HTR-8/SVneo (cell line): ENCODE measurements around the gene KANK2.
"Not testable (repeated sequence)": the region's sequence is repeated elsewhere in the genome, so short reads cannot be mapped to it uniquely, and the experiment has no call there.

Experiments used
- DNase-seq: peaks from one replicate; pipeline ENCODE4 v3.0.0; 2011; ENCODE audit warnings: low spot score, mixed read lengths; ENCODE audit not compliant: insufficient read length
- FAIRE-seq: peaks from 2 replicates; lab custom pipeline; 2011; peaks lifted over from hg19 to GRCh38; lab: Jason Lieb, UNC

Gene KANK2

GRCh38 chr19:11151181-11151580, 46.2 kb downstream of the KANK2 start:
- FAIRE-seq, result no peak
- no peak for DNase-seq

DNA sequence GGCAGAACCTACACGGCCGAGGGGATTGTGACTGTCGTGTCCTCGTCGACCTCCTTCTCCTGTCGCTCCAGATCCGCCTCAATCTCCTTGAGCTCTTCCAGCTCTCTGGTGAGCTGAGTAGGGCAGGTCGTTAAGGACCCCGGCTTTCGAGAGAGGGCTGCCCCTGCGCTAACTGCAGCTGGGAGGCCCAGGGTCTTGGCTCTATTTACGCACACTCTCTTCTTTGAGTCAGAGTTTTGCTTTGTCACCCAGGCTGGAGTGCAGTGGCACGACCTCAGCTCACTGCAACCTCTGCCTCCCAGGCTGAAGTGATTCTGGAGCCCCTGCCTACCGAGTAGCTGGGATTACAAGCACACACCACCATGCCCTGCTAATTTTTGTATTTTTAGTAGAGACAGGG, 49.3 kb downstream of the KANK2 start:
- DNase-seq (no peak), FAIRE-seq (no peak)

GRCh38 chr19:11145536-11145924, 51.8 kb downstream of the KANK2 start:
- DNase-seq (no peak), FAIRE-seq (no peak)

DNA sequence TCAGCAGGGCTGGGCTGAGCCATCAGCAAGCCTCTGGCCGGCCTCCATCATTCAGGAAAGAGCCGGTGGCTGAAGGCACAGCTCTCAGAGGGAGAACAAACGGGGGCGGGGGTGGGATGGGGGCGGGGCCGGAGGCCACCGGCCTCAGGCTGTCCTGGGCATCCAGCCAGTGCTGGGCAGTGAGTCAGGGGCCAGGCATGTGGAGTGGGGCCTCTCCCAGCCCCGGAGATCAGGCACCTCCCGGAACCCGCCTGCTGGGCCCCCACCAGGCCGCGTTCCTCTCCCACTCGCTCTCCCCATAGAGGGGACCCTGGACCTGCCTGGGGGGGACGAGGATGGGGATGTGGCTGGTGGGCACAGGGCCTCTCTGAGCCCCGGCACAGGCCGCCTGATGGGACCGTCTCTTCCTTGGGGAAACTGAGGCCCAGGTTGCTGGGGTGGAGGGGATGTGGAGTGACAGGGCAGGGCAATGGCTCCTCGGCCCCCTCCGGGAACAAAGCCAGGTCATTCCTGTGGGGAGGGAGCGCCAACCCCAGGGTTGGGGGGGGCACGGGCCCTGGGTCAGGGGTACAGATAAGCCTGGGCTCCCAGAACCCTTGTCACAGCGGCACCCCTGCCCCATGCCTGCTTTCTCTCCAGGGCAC, 54.7 kb downstream of the KANK2 start:
- FAIRE-seq (peak; percentile 75), DNase-seq (peak; percentile 92)

DNA sequence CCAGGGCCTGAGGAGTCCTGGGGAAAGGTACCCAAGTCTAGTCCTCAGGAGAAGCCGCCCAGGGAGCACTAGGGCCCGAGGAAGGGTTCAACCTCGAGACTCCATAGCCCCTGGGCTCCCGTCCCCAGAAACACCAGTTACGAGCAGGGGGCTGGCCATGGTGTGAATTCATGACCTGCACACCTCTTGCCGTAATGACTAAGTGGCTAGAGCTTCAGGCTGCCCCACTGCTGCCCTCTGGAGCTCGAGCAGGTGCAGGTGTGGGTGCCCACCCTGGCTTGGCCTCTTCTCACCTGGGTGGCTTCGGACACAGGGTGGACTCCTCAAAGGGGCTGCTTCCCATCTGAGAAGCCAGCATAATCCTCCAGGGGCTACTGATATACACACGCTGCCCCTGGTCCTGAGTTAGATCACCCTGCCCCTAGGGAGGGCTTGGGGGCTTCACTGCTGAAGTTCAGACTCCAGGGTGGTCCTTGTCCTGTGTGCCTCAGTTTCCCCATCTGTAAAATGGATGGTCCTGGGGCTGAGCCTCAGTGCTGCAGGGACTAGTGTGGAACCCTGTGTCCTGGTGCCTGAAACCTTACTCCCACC, 55.3 kb downstream of the KANK2 start:
- no peak for DNase-seq
- no peak for FAIRE-seq

GRCh38 chr19:11140896-11141295, 56.4 kb downstream of the KANK2 start:
- DNase-seq, result no peak

GRCh38 chr19:11140023-11140538, 57.3 kb downstream of the KANK2 start:
- FAIRE-seq, result not testable (repeated sequence)

More at GRCh38 chr19:11140896-11141295, 56.4 kb downstream of the KANK2 start:
- FAIRE-seq, result no peak

DNA sequence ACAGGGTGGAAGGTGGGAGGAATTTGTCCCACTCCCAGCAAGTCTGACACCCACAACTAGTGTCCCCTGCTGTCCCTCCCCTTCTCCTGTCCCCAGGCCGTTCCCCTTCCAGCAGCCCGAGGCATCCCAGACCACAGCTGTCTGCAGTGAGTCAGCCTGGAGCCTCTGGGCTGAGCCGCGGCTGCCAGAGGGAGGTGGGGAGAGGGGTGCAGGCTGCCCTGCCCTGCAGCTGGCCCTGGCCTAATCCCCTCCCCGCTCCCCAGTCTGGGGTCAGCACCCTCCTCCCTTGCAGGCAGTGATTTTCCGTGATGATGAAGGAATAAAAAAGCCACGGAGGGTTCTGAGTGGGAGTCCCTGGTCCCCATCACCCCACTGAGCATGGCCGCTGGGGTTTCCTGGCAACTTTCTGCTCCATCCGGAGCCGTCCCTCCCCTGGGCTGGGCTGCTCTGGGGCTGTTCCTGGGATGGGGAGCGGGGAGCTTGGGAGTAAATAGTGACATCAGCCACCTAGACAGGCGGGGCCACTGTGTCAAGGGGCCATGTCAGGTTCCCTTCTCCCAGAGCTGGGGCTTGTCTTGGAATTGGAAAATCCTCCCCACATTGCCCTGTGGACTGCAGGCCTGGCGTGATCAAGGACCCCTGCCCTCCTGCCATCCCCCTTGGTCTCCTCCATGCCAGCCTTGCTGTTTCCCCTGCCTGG, 58.6 kb downstream of the KANK2 start:
- FAIRE-seq (peak; percentile 31), DNase-seq (peak; percentile 79)

More at GRCh38 chr19:11140023-11140538, 57.3 kb downstream of the KANK2 start:
- not testable (repeated sequence) for DNase-seq

GRCh38 chr19:11137542-11138384, 59.6 kb downstream of the KANK2 start:
- peak; percentile 84 for DNase-seq
- no peak for FAIRE-seq

- FAIRE-seq (no peak), DNase-seq (no peak)
Observed at GRCh38 chr19:11136400-11137101, 60.8 kb downstream of the KANK2 start.

DNA sequence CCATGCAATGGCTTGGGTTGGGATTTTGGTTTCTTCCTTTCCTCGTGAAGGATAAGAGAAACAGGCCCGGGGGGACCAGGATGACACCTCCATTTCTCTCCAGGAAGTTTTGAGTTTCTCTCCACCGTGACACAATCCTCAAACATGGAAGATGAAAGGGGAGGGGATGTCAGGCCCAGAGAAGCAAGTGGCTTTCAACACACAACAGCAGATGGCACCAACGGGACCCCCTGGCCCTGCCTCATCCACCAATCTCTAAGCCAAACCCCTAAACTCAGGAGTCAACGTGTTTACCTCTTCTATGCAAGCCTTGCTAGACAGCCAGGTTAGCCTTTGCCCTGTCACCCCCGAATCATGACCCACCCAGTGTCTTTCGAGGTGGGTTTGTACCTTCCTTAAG, 65.9 kb downstream of the KANK2 start:
- DNase-seq, result no peak
- FAIRE-seq, result no peak

DNA sequence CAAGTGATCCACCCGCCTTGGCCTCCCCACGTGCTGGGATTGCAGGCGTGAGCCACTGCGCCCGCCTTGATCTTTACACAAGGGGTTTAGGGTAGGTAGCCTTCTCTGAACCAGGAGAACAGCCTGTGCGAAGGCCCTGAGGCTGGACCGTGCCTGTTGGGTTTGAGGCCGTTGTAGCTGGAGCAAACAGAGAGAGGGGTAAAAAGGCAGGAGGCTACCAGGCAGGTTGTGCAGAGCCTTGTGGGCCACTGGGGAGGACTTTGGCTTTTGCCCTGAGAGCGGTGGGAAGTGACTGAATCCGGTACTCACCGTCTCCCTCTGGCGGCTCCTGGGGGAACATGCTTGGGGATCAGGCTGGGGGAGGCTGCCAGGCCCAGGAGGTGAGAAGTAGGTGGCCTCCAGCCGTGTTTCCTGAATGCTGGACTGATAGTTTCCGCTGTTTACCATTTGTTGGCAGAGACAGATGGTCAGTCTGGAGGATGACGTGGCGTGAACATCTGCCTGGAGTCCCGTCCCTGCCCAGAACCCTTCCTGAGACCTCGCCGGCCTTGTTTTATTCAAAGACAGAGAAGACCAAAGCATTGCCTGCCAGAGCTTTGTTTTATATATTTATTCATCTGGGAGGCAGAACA, 66.4 kb downstream of the KANK2 start:
- FAIRE-seq (no peak), DNase-seq (peak; percentile 82)

DNA sequence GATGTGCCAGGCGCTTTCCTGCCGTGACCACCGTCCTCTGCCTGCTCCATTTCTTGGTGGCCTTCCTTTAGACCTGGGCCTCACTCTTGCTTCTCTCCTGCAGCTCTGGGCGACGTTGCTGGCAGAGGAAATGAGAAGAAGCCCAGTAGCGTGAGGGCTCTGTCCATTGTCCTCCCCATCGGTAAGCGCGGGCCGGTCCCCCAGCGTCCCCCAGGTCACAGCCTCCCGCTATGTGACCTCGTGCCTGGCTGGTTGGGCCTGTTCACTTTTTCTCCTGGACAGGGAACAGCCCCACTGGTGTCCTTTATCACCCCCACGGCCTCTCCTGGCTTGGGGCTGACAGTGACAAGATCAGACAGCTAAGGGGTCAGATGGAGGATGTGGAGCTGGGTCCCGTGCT, 69.4 kb downstream of the KANK2 start:
- no peak for DNase-seq
- no peak for FAIRE-seq

DNA sequence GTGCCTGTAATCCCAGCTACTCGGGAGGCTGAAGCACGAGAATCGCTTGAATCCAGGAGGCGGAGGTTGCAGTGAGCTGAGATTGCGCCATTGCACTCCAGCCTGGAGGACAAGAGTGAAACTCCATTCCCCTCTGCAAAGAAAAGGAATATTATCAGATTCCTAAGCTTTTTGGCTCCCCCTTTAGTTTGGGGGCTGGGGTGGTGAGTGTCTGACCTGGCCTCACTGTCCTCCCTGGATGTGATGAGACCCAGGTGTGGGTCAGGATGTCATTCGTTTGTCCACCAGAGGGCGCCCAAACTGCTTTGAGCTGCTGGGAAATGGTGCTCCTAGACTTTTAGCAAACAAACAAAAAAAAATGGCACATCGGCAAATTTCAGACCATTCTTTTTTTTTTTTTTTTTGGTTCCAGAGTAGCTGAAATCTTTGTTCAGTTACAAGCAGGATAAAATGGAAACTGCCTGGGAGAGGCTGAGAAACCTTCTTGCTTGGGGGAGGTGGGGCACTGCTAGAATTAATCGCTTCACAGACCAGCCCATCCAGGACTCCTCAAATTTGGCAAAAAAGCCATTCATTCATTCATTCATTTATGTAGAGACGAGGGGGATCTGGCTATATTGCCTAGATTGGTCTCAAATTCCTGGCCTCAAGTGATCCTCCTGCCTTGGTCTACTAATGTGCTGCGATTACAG, 71.2 kb downstream of the KANK2 start:
- DNase-seq (peak; percentile 78), FAIRE-seq (no peak)

DNA sequence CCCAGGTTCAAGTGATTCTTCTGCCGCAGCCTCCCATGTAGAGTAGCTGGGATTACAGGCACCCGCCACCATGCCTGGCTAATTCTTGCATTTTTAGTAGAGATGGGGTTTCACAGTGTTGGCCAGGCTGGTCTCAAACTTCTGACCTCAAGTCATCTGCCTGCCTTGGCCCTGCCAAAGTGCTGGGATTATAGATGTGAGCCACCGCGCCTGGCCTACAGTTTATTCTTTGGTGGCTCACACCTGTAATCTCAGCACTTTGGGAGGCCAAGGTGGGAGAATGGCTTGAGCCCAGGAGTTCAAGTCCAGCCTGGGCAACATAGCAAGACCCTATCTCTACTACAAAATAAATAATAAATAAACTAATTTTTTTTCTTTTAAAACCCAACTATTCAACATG, 73.2 kb downstream of the KANK2 start:
- FAIRE-seq, DNase-seq: not testable (repeated sequence)

DNA sequence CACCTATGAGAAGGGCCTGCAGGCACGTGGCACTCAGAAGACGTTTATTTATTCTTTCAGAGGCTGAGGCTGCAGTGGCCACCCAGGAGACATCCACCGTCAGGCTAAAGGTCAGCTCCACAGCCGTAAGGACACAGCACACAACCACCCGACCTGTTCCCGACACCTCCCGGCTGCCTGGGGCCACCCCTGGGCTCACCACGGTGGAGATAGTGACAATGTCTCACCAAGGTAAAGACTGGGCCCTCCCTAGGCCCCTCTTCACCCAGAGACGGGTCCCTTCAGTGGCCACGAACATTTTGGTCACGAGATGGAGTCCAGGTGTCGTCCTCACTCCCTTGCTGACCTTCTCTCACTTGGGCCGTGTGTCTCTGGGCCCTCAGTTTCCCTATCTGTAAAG, 74.2 kb downstream of the KANK2 start:
- no peak for DNase-seq
- FAIRE-seq, result no peak

GRCh38 chr19:11121963-11122362, 75.4 kb downstream of the KANK2 start:
- not testable (repeated sequence) for DNase-seq, FAIRE-seq

DNA sequence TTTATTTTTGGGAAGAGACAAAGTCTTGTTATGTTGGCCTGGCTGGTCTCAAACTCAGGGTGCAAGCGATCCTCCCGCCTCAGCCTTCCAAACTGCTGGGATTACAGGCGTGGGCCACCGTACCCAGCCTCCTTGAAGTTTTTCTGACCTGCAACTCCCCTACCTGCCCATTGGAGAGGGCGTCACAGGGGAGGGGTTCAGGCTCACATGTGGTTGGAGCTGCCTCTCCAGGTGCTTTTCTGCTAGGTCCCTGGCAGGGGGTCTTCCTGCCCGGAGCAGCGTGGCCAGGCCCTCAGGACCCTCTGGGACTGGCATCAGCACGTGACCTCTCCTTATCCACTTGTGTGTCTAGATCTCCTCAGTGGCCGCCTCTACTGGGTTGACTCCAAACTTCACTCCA, 80.8 kb downstream of the KANK2 start:
- FAIRE-seq (no peak), DNase-seq (no peak)
